Measurements from ENCODE around the gene XYLT2.

DNA sequence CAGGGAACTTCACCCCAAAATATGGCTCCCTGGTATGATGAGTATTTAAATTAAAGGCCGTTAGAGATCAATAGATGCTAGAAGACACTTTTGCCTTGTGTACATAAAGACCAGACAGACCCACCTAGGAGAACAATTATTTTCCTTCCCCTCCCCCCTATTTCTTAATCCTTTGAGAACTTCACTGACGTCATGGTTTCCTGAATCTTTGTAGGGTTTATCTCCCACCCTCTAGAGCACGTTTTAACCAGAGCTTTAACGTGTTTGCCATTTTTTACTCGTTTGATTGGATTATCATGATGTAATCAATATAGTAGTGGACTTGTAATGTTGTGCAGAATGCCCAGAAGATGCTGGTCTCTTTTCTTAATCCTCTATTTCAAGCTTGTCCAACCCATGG is 22.9 kb upstream of the XYLT2 start:
- TF ChIP-seq, protein P1, sequence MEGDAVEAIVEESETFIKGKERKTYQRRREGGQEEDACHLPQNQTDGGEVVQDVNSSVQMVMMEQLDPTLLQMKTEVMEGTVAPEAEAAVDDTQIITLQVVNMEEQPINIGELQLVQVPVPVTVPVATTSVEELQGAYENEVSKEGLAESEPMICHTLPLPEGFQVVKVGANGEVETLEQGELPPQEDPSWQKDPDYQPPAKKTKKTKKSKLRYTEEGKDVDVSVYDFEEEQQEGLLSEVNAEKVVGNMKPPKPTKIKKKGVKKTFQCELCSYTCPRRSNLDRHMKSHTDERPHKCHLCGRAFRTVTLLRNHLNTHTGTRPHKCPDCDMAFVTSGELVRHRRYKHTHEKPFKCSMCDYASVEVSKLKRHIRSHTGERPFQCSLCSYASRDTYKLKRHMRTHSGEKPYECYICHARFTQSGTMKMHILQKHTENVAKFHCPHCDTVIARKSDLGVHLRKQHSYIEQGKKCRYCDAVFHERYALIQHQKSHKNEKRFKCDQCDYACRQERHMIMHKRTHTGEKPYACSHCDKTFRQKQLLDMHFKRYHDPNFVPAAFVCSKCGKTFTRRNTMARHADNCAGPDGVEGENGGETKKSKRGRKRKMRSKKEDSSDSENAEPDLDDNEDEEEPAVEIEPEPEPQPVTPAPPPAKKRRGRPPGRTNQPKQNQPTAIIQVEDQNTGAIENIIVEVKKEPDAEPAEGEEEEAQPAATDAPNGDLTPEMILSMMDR (IDR thresholded peaks at IDR 0.05; ENCODE audit: borderline replicate concordance, extremely low read depth, low read length, poor library complexity, severe bottlenecking), result no peak
- TF ChIP-seq EZH2 (IDR thresholded peaks at IDR 0.05; ENCODE audit: borderline replicate concordance, low read depth, low read length, severe bottlenecking), result no peak

Measured in DND-41 (cell line).